HG02973 (cell line): ENCODE data around the gene BANF1.

ENCODE experiments used
- ATAC-seq: cut with Tn5 transposase; IDR thresholded peaks from one replicate; pipeline ENCODE4 v1.9.1; 2021; ENCODE audit warnings: moderate library complexity; ENCODE audit not compliant: unreplicated experiment

BANF1 gene

DNA sequence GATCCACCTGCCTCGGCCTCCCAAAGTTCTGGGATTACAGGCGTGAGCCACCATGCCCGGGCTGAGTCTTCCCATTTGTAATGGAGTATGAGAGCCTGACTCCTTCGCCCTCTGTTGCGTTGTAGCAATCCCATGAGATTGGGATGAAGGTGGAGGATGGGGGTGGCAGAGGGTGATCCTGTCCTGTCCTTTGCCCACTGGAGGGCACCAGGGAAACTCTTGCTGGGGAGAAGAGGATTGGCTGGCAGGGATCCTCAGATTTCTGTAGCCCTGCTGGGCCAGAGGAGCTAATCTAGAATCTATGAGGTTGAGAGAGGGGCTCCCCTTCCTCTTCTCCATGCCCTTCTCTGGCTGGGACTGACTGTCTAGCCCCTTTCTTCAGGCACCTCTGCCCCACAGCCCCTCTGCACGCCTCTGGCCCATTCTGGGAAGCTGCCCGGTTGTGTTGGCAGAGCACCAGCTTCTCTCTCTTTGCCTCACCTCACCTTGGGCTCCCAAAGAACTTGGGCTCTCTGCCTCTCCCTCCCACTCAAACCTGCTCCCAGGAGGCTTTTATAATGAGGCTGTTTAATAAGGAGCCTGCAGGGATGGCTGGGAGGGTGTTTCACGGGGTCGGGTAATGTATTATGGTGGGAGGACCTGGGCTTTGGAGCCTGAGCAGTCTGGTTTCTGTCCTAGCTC is 33.5 kb downstream of the BANF1 start:
- no peak for ATAC-seq

DNA sequence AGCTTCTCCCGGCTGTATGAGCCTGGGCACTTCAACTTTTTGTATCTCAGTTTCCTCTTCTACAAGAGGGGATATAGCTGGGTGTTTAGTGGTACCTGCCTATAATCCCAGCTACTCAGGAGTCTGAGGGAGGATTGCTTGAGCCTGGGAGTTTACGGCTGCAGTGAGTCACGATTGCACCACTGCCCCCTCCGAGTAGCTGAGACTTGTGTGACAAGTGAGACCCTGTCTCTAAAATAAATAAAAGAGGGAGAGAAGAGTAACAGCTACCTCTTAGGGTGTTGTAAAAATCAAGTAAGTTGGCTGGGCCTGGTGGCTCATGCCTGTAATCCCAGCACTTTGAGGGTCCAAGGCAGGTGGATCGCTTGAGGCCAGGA is 34.0 kb downstream of the BANF1 start:
- ATAC-seq = no peak

DNA sequence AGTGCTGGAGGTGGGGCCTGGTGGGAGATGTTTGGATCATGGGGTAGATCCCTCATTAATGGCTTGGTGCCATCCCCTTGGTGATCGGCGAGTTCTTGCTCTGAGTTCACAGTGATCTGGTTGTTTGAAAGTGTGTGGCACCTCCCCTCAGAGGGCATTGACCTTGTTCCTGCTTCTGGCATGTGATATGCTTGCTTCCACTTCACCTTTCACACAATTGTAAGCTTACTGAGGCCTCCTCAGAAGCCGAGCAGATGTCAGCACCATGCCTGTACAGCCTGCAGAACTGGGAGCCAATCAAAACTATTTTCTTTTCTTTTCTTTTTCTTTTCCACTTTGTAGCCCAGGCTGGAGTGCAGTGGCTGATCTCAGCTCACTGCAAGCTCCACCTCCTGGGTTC is 35.0 kb downstream of the BANF1 start:
- ATAC-seq = no peak

DNA sequence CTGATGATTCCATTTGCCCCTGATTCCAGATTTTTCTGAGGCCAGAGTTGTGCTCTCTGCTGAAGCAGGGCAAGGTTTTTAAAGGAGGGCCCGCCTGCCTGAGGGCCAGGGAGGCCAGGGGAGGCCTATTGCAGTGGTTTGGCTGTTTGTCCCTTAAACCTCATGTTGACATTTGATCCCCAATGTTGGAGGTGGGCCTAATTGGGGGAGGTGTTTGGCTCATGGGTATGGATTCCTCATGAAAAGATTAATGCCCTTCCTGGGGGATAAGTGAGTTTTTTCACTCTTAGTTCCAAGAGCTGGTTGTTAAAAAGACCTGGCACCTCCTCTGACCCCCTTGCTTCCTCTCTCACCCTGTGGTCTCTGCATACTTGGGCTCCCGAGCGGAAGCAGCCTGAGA is 37.5 kb downstream of the BANF1 start:
- ATAC-seq = no peak

DNA sequence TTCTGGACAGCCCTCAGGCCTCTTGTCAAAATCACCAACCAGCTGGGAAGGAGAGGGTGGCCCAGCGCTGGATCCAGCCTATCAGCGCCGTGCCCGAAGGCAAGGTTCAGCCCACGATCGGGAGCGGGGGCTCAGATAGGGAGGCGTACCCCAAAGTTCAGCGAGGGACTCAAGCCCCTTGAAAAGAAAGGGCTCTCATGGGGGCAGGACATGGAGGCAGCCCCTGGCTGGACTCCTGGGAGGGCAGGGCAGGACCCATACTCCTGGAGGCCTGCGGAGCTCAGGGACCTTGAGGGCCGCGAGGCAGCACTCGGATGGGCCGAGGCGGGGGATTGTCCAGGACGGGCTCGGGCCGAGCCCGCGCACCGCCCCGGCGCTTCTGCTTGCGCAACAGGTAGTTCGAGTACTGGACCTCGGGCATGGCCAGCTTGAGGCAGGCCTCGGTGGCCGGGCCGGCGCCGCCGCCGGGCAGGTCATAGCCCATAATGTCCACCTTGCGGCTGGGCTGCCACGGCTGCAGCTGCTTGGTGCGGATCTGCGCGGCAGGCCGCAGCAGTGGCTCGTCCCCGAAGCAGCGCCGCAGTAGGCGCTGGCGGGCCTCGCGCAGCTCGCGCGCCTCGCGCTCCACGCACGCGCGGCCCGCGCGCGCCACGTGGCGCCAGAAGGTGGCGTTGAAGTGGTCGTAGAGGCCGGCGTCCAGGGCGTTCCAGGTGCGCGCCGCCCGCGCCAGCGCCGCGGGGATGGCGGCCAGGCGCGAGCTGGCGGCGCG is 40.1 kb downstream of the BANF1 start:
- no peak for ATAC-seq

DNA sequence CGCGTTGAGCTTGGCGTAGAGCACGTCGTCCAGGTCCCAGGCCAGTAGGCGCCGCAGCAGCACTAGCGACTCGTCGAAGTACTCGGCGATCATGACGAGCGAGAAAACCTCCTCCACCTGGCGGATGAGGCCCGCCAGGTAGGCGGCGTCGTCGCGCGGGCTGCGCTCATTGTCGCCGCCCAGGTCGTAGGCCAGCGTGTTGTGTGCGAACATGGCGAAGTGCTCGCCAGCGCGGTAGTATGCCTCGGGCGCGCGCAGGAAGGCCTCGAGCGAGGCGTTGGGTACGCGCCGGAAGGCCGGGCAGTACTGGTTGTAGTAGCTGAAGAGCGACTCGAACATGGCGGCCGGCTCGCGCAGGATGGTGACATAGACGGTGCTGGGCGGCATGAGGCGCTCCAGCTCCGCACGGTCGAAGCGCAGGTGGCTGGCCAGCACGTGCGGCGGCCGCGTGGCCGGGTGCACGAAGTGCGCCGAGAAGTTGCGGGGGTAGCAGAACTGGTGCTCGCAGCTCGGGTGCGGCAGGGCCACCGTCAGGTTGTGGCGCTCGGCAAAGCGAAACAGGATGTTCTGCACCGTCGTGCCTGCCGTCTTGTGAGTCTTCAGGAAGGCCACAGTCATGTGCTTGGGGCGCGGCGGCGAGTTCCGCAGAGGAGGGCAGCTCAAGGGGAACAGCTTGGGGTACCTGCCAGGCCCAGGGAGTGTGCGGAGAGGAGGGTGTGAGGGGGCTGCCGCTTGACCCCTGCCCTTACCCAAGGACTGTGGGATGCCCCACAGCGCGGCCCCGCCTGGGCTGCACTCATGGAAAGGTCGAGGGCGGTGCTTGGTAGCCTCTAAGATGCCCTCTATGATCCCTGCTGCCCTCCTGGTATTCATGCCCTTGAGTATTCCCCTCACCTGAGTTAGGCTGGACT is 40.9 kb downstream of the BANF1 start:
- ATAC-seq = no peak

DNA sequence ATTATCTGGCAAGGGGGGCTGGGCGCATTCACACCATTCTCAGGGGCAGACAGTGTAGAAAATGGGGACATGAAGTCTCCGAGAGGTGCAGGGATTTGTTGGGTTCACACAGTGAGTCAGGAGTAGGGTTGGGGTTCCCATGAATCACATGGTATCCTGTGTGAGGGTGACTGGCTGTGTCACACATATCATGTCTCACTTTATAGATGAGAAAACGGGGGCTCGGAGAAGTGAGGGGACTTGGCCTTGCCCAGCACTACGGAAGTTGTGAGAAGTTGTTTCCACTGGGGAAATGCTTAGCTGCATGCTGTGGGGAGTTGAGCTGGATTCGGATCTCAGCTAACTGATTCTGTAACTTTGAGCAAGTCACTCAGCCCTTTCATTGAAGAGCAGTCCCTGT is 42.5 kb downstream of the BANF1 start:
- ATAC-seq = no peak

DNA sequence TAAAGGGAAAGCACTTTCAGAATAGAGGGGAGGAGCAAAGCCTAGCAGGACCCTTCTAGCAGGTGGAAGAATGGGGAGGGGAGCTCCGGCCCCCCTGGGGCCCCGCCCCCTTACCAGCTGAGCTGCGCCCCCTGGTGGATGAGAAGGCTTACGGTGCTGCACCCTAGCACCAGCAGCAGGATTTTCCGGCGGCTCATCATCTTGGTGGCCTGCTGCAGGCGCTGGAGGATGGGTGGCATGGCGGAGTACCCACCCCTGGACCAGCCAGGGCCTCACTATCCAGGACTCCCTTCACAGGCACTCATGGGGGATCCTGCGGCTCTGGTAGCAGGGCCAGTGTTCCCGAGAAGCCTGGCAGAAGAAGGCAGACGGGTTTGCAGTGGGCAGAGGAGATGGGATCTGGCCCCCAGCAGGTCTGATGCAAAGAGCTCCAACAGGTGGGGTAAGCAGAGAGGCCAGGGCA is 42.9 kb downstream of the BANF1 start:
- ATAC-seq = peak; percentile 54

DNA sequence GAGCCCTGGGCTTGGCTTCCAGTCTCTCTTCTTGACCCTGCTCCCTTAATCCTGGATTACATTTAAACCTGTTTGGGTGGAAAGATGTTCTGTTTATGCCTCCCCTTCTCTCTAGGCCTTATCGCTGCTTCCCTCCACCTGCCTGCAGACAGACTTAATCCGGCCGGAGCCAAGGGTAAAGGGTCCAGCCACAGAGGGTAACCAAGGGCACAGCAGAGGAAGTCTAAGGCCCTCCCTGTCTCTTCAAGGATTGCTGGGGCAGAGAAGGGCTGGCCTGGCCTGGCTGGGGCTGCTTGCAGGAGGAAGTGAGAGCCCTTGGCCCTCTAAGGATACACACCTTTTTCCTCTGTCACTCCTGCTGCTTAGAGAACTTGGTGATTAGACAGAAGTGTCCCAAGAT is 44.6 kb downstream of the BANF1 start:
- ATAC-seq = no peak

DNA sequence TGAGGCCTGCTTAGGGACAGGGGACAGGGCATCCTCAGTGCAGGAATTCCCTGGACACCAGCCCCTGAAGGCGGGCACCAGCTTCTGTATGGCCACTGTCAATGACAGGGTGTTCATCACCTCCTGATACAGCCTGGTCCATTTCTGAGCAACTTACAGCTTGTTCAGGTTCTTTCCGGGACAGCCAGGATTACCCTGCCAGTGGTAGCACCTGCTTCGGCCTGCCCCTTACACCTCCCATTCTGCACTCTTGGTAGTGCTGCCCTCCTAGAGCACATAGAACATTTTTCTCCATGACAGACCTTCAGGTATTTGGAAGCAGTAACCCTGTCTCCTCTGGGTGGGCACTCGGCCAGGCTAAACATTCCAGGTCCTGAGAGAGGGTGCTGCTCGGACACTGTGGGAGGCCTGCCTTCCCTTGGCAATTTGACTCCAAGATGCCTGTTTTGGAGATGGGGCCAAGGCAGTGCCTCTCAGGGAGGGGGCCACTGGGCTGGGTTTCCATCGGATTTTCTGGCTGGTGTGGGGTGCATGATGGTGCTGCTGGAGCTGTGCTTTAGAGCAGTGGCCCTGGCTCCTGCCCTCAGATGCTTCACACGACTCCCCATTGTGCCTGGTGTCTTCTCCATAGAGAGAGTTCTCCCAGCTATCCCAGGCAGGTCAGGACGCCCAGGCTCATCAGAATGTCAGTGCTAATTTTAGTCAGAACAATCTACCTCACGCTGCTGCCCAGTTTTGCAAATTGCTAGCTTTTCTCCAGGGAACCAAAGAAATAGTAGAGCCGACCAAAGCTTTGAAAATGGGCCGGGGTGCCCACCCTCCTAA is 45.5 kb downstream of the BANF1 start:
- ATAC-seq = no peak

DNA sequence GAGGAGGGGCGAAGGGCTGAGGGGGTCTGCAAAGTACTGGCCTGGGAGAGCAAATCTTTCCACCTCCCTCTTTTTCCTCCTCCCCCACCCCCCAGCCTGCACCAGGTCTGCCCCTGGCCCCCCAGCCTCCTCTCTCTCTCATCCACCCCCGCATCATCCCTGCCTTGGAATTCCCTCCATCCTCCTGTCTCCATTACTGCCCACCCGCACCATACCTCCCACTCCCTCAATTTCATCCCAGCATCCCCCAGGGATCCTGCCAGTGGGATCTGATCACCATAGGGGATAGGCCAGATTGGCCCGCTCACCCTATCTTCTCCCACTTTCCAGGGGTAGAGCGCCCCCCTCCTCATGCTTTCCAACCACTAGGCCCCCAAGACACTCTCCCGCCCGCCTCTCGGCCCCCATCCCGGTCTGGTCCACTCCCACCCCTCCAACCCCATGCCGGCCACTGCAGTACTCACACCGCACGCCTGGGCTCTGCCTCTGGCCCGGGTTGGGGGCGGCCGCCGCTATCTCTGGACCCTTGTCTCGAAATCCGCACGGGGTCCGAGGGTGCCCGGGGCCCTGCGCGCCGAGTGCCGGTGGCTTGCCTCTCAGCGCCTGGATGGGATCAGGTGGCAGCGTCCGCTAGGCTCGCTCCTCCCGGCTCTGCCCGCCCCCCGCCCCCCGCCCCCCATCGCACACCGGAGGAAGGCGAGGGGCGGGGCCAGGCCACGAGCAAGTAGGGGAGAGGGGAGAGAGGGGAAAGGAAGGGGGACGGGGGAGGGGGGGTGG is 46.4 kb downstream of the BANF1 start, which contains the start of gene GAL3ST3:
Gene GAL3ST3, minus strand, starts transcription at position 615 of the 777 bp plus-strand sequence. CDS start 3,746 bp downstream, outside the sequence.
- no peak for ATAC-seq

DNA sequence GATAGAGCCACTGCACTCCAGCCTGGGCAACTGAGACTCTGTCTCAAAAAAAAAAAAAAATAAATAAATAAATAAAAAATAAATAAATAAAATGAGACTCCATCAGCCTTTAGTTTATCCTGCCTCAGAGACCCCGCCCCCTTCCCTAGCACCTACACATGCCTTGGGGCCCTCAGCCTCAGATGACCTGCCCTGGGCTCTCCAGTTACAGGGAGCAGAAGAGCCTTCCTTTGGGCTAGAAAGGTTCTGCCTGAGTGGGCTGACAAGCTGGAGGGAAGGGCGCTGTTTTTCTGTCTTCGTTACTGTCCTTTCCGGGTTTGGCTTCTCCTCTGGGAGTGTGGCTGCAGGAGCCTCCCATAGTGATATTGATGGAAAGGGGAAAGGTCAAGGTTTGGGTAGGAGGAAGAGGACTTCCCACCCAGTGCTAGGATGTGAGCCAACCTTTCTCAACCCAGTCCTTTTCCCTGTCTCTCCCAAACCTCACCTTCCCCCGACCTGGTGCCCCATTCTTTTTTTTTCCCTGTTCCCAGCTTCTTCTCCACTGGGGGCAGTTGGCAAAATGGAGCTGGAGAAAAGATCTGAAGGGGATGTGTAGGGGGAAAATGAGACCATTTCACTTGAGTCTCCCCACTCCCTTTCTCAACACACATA is 48.4 kb downstream of the BANF1 start:
- no peak for ATAC-seq

DNA sequence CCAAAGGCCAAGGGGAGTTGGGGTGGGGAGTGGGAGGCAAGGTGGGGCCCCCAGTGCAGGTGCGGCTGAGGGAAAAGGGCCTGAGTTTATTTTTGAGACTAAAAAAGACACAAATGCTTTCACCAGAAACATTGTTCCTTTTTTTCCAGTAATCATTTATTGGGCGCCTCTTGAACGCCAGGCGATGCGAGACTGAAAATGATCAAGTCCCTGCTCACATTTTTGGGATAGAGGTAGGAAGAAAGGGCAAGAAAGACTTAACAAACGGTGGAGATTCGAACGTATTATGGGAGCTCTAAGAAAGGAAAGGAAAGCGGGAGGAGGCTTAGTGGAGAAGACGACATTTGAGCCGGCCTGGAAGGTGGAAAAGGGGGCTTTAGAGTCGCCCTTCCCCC is 49.1 kb downstream of the BANF1 start:
- ATAC-seq = no peak

DNA sequence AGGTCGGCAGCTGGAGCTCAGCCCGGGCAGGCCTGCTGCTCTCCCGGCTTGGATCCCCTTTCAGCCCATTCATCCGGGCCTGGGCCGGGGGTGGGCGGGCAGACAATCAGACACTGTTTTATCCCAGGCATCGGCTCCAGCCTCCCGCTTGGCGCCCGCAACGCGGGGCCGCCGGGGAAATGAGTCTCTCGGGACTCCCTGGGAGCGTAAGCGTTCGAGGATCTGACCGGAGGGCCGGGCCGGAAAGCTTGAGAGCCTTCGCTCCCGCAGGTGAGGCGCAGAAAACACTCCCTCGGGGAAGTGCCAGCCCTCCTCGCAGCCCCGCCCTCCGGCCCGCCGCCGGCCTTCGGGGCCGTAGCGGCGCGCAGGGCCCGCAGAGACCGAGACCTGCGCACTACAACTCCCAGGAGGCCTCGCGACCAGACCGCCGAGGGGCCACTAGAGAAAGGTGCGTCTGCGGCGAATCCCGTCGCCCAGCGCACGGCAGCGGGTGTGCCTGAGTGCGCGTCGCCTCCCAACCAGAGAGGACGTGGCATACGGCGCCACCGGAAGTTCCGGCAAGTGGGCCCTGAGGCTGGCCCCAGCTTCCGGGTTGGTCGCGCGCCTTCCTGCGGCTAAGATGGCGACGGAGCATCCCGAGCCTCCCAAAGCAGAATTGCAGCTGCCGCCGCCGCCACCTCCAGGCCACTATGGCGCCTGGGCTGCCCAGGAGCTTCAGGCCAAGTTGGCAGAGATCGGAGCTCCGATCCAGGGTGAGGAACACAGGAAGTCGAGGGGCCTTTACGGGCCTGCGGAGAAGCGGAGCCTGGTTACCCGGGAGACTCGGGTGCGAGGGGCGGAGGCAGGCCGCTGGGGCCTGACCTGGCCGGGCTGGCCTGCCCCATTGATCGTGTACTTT is 49.7 kb downstream of the BANF1 start, which contains the start of gene SF3B2:
Gene SF3B2, plus strand, starts transcription at position 599 of the 898 bp plus-strand sequence. Its CDS starts 21 bp downstream, at position 620.
- ATAC-seq = peak; percentile 90

DNA sequence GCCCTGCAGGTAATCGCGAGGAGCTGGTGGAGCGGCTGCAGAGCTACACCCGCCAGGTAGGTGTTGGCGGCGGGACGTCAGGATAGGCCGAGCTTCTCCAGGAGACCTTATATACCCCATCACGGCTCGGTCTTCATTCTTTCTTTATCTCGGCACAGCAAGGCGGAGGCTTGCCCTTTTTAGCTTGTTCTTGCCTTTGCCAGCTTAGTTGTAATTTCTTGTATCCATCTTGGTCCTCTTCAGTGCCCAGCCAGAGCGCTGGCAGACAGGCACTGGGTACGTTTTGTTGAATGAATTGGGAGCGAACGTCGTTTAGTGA is 50.3 kb downstream of the BANF1 start:
- ATAC-seq = peak; percentile 12
